ENCODE measurements around the gene DCAF8L1. TPM values are rescaled to one million over a fixed set of nuclear protein-coding genes. Genes with fewer than 3 reads are reported as not detected.

The DCAF8L1 gene
- total RNA-seq (2014; rRNA removed; shearing (Covaris generic)) (not detected in 2 replicates), total RNA-seq (2022) (not detected in 2 replicates), Bru-seq, nascent RNA (not detected), BruChase-seq, experiment 1, labeled RNA remaining after a 6-hour chase (not detected), BruChase-seq, experiment 2, labeled RNA remaining after a 2-hour chase (not detected)
- long read RNA-seq: 0 reads

DNA sequence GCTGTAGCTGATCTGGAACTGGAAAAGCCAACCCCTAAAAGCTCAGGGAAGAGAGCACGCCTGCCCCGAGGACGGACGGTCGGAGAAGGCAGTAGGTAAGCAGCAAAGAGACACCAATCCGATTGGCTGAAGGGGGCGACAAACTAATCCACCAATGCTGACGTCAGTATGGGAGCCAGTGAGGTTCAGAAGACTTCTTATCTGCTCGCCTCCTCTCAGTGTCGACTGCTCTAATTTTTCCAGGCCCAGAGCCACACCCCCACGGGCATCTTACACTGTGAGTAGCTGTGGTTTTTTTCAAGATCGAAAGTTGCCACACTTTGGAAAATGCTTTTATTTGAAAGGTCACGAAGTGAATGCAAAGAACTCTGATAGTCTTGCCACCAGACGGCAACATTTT is at the start of gene DCAF8L1:
TSS of gene DCAF8L1 (minus strand) at position 101 of the 400 bp plus-strand sequence. CDS start 115 bp downstream, outside the sequence.
- no peaks in the 10 kb centered on the region for H4K20me1 ChIP-seq (ENCODE audit: insufficient read depth, low read length)
- H3K9me2 ChIP-seq (ENCODE audit: insufficient read depth, low read length): no peaks in the 10 kb centered on the region
- no peak within 1 kb of the TSS for H3K4me3 ChIP-seq (ENCODE audit: low read depth, low read length, poor library complexity, severe bottlenecking)
- no peak within 1 kb of the TSS for H3K27ac ChIP-seq (ENCODE audit: low read depth, low read length, poor library complexity, severe bottlenecking)
- no peak within 1 kb of the TSS for H3K4me2 ChIP-seq (ENCODE audit: low read length)
- H3K4me1 ChIP-seq (ENCODE audit: insufficient read depth, low read length, poor library complexity, severe bottlenecking): no peaks in the 10 kb centered on the region
- no TSS peak for BruUV-seq (replicated peaks)
- intact Hi-C loops (cut with micrococcal nuclease; ENCODE audit: unreplicated experiment): no loop called here
- ChIA-PET CTCF (ENCODE audit: unreplicated experiment) (no interaction called here), POLR2A (interaction anchor here (0.6 kb wide), 1 partner anchor 1784 kb away, joined by 3 read pairs; no protein-coding TSS in a partner anchor)
- DNase-seq (ENCODE audit: low spot score): no peak
- H3K79me2 ChIP-seq (ENCODE audit: insufficient read depth, low read depth, low read length): no peaks in the 10 kb centered on the region
- no peaks in the 10 kb centered on the region for H3K36me3 ChIP-seq (ENCODE audit: insufficient read depth, low read length)
- TF ChIP-seq, protein P1, sequence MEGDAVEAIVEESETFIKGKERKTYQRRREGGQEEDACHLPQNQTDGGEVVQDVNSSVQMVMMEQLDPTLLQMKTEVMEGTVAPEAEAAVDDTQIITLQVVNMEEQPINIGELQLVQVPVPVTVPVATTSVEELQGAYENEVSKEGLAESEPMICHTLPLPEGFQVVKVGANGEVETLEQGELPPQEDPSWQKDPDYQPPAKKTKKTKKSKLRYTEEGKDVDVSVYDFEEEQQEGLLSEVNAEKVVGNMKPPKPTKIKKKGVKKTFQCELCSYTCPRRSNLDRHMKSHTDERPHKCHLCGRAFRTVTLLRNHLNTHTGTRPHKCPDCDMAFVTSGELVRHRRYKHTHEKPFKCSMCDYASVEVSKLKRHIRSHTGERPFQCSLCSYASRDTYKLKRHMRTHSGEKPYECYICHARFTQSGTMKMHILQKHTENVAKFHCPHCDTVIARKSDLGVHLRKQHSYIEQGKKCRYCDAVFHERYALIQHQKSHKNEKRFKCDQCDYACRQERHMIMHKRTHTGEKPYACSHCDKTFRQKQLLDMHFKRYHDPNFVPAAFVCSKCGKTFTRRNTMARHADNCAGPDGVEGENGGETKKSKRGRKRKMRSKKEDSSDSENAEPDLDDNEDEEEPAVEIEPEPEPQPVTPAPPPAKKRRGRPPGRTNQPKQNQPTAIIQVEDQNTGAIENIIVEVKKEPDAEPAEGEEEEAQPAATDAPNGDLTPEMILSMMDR (conservative IDR thresholded peaks at IDR 0.05; ENCODE audit: low read length): no peak
- no peak for TF ChIP-seq EZH2phosphoT487 (IDR thresholded peaks at IDR 0.05; ENCODE audit: borderline replicate concordance, low read depth, low read length)
- no peak within 1 kb of the TSS for H2AFZ ChIP-seq (ENCODE audit: low read length)
- H3K9me3 ChIP-seq (ENCODE audit: low read length): no peaks in the 10 kb centered on the region

DNA sequence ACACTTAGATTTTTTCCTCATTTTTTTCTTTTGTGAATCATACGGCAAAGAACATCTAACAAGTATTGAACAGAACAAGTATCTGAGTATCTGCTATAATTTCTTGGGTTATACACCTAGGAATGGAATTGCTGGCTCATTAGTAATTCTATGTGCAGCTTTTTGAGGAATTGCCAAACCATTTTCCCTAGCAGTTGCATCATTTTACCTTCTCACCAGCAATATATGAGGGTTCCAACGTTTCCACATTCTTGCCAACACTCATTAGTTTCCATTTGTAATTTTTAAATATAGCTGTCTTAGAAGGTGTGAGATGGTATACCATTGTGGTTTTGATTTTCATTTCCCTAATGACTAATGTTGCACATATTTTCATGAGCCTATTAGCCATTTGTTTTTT is 41.1 kb upstream of the DCAF8L1 start:
- H3K4me2 ChIP-seq (ENCODE audit: low read length): no peak overlapping the region
- no peaks in the 10 kb centered on the region for H3K9me2 ChIP-seq (ENCODE audit: insufficient read depth, low read length)
- H3K9me3 ChIP-seq (ENCODE audit: low read length): no peaks in the 10 kb centered on the region
- H2AFZ ChIP-seq (ENCODE audit: low read length): no peak overlapping the region
- BruUV-seq (replicated peaks): no TSS peak
- H3K79me2 ChIP-seq (ENCODE audit: insufficient read depth, low read depth, low read length): no peaks in the 10 kb centered on the region
- H3K4me1 ChIP-seq (ENCODE audit: insufficient read depth, low read length, poor library complexity, severe bottlenecking): no peaks in the 10 kb centered on the region
- H4K20me1 ChIP-seq (ENCODE audit: insufficient read depth, low read length): no peaks in the 10 kb centered on the region
- POLR2A ChIA-PET: no interaction called here
- H3K27ac ChIP-seq (ENCODE audit: low read depth, low read length, poor library complexity, severe bottlenecking): no peak overlapping the region
- no peak for TF ChIP-seq EZH2phosphoT487 (IDR thresholded peaks at IDR 0.05; ENCODE audit: borderline replicate concordance, low read depth, low read length)
- TF ChIP-seq, protein P1 (conservative IDR thresholded peaks at IDR 0.05; ENCODE audit: low read length): no peak
- intact Hi-C loops (cut with micrococcal nuclease; ENCODE audit: unreplicated experiment): no loop called here
- no peaks in the 10 kb centered on the region for H3K36me3 ChIP-seq (ENCODE audit: insufficient read depth, low read length)
- CTCF ChIA-PET (ENCODE audit: unreplicated experiment): no interaction called here
- DNase-seq (ENCODE audit: low spot score): no peak
- no peak overlapping the region for H3K4me3 ChIP-seq (ENCODE audit: low read depth, low read length, poor library complexity, severe bottlenecking)

DNA sequence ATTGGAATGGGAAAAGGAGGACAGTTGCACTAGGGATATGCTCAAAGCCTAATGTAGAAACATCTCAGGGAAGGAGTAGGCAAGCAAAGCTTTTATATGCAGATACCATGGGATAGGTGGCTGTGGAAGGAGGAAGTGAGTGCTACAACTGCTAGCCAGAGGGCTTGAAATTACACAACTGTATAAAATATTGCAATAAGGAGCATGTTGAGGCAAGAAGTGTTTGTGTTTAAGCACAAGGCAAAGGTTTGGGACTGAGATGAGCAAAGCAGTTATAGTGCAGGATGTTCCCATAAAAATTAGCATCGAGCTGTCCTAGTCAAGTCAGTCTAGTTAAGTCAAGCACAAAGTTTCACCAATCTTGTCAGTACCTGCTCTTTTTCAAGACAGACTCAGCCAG is 35.6 kb upstream of the DCAF8L1 start:
- TF ChIP-seq, protein P1 (conservative IDR thresholded peaks at IDR 0.05; ENCODE audit: low read length): no peak
- TF ChIP-seq EZH2phosphoT487 (IDR thresholded peaks at IDR 0.05; ENCODE audit: borderline replicate concordance, low read depth, low read length): no peak
- no peaks in the 10 kb centered on the region for H3K9me2 ChIP-seq (ENCODE audit: insufficient read depth, low read length)
- no peaks in the 10 kb centered on the region; the same call in 1 of the 2 replicates for H4K20me1 ChIP-seq (ENCODE audit: insufficient read depth, low read length)
- H3K79me2 ChIP-seq (ENCODE audit: insufficient read depth, low read depth, low read length): no peaks in the 10 kb centered on the region
- DNase-seq (ENCODE audit: low spot score): no peak
- POLR2A ChIA-PET: no interaction called here
- H3K27ac ChIP-seq (ENCODE audit: low read depth, low read length, poor library complexity, severe bottlenecking): no peak overlapping the region
- H3K4me3 ChIP-seq (ENCODE audit: low read depth, low read length, poor library complexity, severe bottlenecking): no peak overlapping the region
- no peaks in the 10 kb centered on the region for H3K36me3 ChIP-seq (ENCODE audit: insufficient read depth, low read length)
- H3K4me2 ChIP-seq (ENCODE audit: low read length): no peak overlapping the region
- intact Hi-C loops (cut with micrococcal nuclease; ENCODE audit: unreplicated experiment): no loop called here
- no peaks in the 10 kb centered on the region for H3K9me3 ChIP-seq (ENCODE audit: low read length)
- no TSS peak for BruUV-seq (replicated peaks)
- H3K4me1 ChIP-seq (ENCODE audit: insufficient read depth, low read length, poor library complexity, severe bottlenecking): no peaks in the 10 kb centered on the region
- CTCF ChIA-PET (ENCODE audit: unreplicated experiment): no interaction called here
- no peak overlapping the region for H2AFZ ChIP-seq (ENCODE audit: low read length)

Data from OCI-LY7 (cell line).